IPS-20b (cell line): ENCODE measurements around the gene TAS2R1.
"Not testable (repeated sequence)": the region's sequence is repeated elsewhere in the genome, so short reads cannot be mapped to it uniquely, and the experiment has no call there.

Source experiments
- H3K27ac ChIP-seq: one replicate; pipeline ENCODE4 v1.5.1; 2013; ENCODE audit warnings: low read length
- H3K27me3 ChIP-seq: 2 replicates; pipeline ENCODE4 v1.6.1; 2013; ENCODE audit warnings: mild to moderate bottlenecking, low read length, inconsistent platforms; ENCODE audit not compliant: insufficient read depth
- H3K36me3 ChIP-seq: 2 replicates; pipeline ENCODE4 v1.6.1; 2013; ENCODE audit warnings: low read depth, mild to moderate bottlenecking, inconsistent platforms, low read length, moderate library complexity; ENCODE audit not compliant: insufficient read depth
- H3K4me1 ChIP-seq: 2 replicates; pipeline ENCODE4 v1.6.1; 2013; ENCODE audit warnings: mild to moderate bottlenecking, control low read depth, inconsistent platforms, low read length, moderate library complexity; ENCODE audit not compliant: insufficient read depth
- H3K4me3 ChIP-seq: 2 replicates; pipeline ENCODE4 v1.5.1; 2013; ENCODE audit warnings: mild to moderate bottlenecking, low read length, inconsistent platforms
- H3K9ac ChIP-seq: 2 replicates; pipeline ENCODE4 v1.6.1; 2013; ENCODE audit warnings: low read depth, mild to moderate bottlenecking, inconsistent platforms, low read length, moderate library complexity
- H3K9me3 ChIP-seq: 2 replicates; pipeline ENCODE4 v1.6.1; 2013; ENCODE audit warnings: mild to moderate bottlenecking, low read depth, low read length, inconsistent platforms; ENCODE audit not compliant: insufficient read depth

Gene TAS2R1

DNA sequence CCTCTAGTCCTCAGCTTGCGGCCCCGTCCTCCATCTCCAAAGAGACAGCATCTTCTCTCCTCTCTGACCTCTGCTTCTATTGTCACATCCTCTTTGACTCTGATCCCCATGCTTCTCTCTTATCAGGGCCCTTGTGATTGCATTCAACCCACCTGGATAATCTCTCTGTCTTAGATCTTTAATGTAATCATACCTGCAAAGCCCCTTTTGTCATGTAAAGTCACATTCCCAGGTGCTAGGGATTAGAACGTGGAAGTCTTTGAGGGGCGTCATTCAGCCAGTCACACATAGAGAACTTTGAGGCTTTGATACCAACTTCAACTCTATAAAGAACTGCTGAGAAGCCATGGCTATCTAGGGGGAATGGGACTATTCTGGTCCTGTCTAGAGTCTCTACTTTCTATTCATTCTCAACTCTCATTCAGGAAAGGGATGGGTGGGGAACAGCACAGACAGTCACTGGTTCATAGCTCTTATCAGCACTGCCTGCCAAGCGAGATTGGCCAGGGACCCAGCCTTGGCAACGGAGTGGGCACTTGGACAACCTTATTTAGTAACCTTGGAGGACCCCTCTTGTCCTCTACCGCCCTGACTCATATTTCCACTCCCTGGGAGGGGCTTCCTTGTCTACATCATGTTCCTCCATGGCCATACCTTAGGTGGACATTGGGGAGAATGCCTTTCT is 29.0 kb downstream of the TAS2R1 start:
- Histone ChIP-seq H3K36me3 (no peaks in the 10 kb centered on the region), H3K9ac (no peak overlapping the region), H3K4me1 (peaks cover 7% of the 10 kb centered on the region; the same call in 1 of the 2 replicates), H3K9me3 (no peaks in the 10 kb centered on the region), H3K4me3 (no peak overlapping the region), H3K27me3 (no peaks in the 10 kb centered on the region), H3K27ac (no peak overlapping the region)

DNA sequence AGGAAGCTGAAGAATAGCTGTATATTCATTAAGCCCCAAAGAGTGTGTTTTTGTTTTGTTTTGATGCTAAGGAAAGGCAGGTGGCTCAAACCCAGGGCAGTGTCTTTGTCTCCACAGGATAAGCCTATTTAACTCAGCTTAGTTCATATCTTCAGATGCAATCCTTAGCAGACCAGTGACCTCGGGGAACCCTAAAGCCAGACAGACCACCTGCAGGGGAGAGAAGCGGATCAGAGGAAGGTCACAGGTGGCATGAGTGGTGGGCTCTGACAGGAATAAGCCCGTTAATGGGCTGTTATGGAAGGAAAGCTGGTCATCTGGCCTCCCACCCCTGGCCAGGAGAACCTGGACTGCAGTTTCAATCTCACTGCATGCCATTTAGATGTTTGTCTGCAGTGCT is 30.8 kb downstream of the TAS2R1 start:
- Histone ChIP-seq H3K4me3 (no peak overlapping the region), H3K9me3 (no peaks in the 10 kb centered on the region), H3K27me3 (no peaks in the 10 kb centered on the region), H3K36me3 (no peaks in the 10 kb centered on the region), H3K9ac (no peak overlapping the region), H3K4me1 (peaks cover 11% of the 10 kb centered on the region; the same call in 1 of the 2 replicates), H3K27ac (no peak overlapping the region)

DNA sequence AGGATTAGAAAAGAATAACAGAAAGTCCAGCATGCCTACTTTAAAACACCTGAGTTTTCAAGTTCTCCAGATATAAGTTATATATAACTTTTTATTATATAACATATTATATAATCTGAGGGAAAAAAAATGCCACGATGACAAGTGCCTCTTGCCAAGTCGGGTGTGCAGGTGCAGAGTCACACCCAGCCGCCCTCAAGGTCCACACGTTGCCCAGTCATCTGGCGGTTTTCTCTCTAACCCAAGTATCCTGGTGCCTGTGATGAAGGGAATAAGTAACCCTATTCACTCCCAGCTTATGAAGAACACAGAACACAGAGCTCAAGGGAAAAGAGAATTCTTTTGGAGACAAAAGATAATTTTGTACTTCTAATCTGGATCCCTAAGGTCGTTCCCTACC is 31.8 kb downstream of the TAS2R1 start:
- not testable (repeated sequence) for H3K36me3 ChIP-seq, H3K9me3 ChIP-seq, H3K4me3 ChIP-seq, H3K27ac ChIP-seq, H3K9ac ChIP-seq, H3K27me3 ChIP-seq
- H3K4me1 ChIP-seq, result peaks cover 11% of the 10 kb centered on the region; the same call in 1 of the 2 replicates

DNA sequence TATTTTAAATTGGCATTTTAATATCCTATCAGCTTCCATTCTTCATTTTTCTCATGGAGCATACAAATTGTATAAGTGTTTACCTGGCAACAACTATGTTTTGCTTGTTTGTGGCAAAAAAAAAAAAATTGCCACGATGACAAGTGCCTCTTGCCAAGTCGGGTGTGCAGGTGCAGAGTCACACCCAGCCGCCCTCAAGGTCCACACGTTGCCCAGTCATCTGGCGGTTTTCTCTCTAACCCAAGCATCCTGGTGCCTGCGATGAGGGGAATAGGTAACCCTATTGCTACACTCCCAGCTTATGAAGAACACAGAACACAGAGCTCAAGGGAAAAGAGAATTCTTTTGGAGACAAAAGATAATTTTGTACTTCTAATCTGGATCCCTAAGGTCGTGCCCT is 32.8 kb downstream of the TAS2R1 start:
- H3K27ac ChIP-seq, H3K9me3 ChIP-seq, H3K27me3 ChIP-seq, H3K4me3 ChIP-seq, H3K36me3 ChIP-seq, H3K9ac ChIP-seq: not testable (repeated sequence)
- peaks cover 11% of the 10 kb centered on the region; the same call in 1 of the 2 replicates for H3K4me1 ChIP-seq

DNA sequence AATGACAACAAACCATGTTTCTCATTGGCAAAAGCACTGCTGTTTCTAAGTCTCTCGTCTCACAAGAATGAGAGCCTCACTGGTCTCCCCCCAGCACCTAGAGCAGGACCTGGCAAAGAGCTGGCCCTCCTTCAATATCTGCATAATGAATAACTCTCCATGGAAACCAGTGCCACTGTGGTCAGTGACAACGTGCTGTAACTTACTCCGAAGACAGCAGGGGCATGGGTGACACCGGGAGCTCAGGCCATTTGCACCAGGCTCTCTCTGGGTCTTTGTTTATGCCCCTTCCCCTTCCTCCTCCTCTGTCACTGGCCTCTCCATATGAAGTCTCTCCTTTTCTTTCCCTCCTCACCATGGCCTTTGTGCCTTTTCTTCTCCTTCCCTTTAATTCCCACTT is 33.3 kb downstream of the TAS2R1 start:
- peaks cover 11% of the 10 kb centered on the region; the same call in 1 of the 2 replicates for H3K4me1 ChIP-seq
- no peak overlapping the region for H3K4me3 ChIP-seq
- no peak overlapping the region for H3K9ac ChIP-seq
- H3K36me3 ChIP-seq, result no peaks in the 10 kb centered on the region
- no peaks in the 10 kb centered on the region for H3K27me3 ChIP-seq
- H3K9me3 ChIP-seq, result no peaks in the 10 kb centered on the region
- H3K27ac ChIP-seq, result no peak overlapping the region

DNA sequence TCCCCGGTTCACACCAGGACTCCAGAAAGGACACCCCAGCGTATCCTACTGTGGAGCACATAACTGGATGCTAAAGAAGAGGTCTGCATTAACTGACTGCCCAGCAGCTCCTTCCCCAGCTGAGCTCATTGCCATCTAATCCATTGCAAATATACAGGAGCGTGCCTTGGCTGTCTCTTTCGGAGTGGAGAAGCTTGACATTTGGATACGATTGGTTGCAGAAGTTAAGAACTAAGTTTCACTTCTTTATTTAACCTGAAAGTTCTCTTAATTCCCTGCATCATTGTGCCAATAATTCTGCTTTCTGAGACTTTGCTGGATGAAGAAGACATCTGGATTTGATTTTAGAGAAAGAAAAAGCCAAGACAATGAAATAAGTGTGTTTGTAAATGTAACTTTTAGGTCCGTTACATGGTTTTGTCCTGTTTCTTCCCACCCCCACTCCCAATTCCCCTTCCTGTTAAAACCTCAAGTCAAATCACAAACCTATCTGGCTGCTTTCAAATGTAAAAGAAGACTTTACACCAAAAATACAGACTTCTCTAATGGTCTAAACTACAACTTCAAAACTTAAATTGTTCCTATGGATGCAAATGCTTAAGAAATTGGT is 33.9 kb downstream of the TAS2R1 start:
- Histone ChIP-seq H3K9ac (no peak overlapping the region), H3K4me1 (peaks cover 11% of the 10 kb centered on the region; the same call in 1 of the 2 replicates), H3K27ac (no peak overlapping the region), H3K4me3 (no peak overlapping the region), H3K36me3 (no peaks in the 10 kb centered on the region), H3K9me3 (no peaks in the 10 kb centered on the region), H3K27me3 (no peaks in the 10 kb centered on the region)

DNA sequence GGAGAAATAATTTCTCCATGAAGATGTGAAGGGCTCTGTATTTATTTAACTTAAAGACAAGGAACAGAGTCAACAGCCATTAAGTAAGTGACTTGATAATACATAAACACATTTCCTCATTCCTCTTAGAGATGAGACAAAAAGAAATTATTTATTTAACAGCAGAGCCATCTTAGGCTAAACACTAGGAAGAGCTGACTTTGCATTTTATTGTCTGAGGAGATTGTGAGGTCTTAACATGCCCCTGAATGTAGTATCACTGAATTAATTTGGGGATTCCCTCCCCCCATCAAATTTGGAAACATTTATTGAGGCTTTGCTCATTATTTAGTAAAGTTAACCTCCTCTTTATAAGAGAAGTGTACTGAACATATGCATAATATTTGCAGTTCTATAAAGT is 35.2 kb downstream of the TAS2R1 start:
- no peaks in the 10 kb centered on the region for H3K27me3 ChIP-seq
- no peak overlapping the region for H3K27ac ChIP-seq
- no peaks in the 10 kb centered on the region for H3K9me3 ChIP-seq
- peaks cover 11% of the 10 kb centered on the region; the same call in 1 of the 2 replicates for H3K4me1 ChIP-seq
- no peak overlapping the region for H3K4me3 ChIP-seq
- no peak overlapping the region for H3K9ac ChIP-seq
- no peaks in the 10 kb centered on the region for H3K36me3 ChIP-seq

DNA sequence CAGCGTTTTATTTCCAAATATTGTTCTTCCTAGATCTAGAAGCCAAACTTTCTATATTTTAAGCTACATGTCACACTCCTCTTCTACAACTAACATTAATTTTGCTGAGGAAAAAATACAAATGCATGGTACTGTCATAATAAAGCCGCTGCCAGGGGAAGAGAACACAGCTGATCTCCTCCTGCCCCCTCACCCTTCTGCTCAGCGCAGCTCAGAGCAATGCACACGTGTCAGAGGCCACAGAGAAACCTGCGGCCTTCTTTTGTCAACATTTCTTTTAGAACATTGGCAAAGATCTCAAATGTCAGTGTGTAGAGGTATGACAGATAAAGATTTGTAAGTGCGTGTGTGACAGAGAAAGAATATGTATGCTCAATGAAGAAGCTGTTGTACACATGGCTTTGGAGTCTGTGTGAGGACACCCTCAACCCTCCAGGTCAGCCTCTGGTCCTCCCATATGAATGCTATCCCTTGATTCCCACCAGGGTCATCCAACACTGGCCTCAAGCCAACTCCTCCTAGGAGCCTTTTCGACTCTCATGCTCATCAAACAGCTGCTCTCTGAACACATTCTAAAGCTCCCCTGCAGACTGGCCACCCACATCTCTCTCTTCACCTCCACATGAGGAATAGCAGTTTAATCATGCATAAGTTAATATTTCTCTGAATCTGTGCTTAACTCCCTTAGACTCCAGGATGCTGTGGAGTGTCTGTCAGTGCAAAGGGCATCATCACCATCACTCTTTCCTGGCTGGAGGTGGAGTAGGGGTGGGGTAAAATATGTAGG is 40.9 kb downstream of the TAS2R1 start:
- H3K9me3 ChIP-seq, result no peaks in the 10 kb centered on the region
- H3K27ac ChIP-seq, result no peak overlapping the region
- H3K4me1 ChIP-seq, result no peaks in the 10 kb centered on the region
- H3K9ac ChIP-seq, result no peak overlapping the region
- H3K4me3 ChIP-seq, result no peak overlapping the region
- no peaks in the 10 kb centered on the region for H3K27me3 ChIP-seq
- no peaks in the 10 kb centered on the region for H3K36me3 ChIP-seq

DNA sequence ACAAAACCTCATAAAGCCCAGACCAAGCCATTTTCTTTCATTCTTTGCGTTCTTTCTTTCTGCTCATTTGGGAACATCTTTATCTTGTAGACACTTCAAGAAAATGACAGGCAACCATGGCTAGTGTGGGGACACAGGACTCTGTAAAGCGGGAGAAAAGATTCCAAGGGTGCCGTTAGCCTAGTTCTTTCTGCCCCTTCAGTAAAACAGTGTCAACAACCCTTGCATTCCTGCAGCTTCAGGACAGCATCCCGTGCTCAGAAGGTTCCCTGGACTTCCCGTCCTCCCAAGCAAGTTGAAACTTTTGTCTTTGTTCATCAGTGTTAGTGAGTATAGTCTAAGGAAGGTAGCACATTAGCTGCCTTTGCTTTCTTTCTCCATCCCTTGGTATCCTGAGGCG is 41.9 kb downstream of the TAS2R1 start:
- no peak overlapping the region for H3K4me3 ChIP-seq
- no peaks in the 10 kb centered on the region for H3K27me3 ChIP-seq
- no peaks in the 10 kb centered on the region for H3K4me1 ChIP-seq
- H3K9ac ChIP-seq, result no peak overlapping the region
- no peaks in the 10 kb centered on the region for H3K36me3 ChIP-seq
- H3K27ac ChIP-seq, result no peak overlapping the region
- H3K9me3 ChIP-seq, result no peaks in the 10 kb centered on the region

DNA sequence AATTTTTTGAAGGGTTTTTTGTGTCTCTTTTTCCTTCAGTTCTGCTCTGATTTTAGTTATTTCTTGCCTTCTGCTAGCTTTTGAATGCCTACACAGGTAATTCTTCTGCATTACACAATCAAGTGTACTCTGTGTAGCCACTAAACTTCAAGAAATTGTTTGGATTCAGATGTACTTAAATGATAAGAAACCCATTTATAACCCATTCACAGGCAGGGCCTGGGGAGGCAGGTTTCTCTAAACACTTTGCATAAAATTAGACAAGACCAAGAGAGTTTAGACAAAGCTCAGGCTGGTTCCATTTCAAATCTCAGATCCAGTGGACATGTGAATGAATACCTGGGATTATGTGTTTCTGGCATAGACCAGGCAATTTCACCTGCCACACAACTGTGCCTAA is 43.0 kb downstream of the TAS2R1 start:
- Histone ChIP-seq H3K9me3 (no peaks in the 10 kb centered on the region), H3K4me3 (no peak overlapping the region), H3K36me3 (no peaks in the 10 kb centered on the region), H3K9ac (no peak overlapping the region), H3K27ac (no peak overlapping the region), H3K27me3 (no peaks in the 10 kb centered on the region), H3K4me1 (no peaks in the 10 kb centered on the region)

DNA sequence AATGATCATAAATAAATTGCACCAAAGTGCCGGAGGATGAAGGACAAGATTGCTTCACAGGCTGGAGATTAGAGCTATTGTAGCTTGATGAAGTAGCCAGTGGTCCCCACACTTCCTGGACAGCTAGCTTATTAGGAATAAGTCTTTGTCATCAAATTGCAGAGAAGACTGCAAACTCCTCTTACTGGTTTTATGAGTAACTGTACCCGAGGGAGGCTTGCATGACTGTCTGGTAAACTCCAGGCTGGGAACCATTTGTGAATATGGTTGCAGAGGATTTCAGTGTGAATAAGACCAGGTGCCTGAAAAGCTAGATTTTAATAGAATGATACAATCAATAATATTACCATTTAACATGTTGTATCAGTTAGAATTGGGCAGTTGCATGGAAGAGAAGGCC is 47.7 kb downstream of the TAS2R1 start:
- Histone ChIP-seq H3K9ac (no peak overlapping the region), H3K36me3 (no peaks in the 10 kb centered on the region), H3K27me3 (no peaks in the 10 kb centered on the region), H3K9me3 (no peaks in the 10 kb centered on the region), H3K4me3 (no peak overlapping the region), H3K4me1 (no peaks in the 10 kb centered on the region), H3K27ac (no peak overlapping the region)
